ENCODE measurements around the gene ABCG2.

Gene ABCG2

DNA sequence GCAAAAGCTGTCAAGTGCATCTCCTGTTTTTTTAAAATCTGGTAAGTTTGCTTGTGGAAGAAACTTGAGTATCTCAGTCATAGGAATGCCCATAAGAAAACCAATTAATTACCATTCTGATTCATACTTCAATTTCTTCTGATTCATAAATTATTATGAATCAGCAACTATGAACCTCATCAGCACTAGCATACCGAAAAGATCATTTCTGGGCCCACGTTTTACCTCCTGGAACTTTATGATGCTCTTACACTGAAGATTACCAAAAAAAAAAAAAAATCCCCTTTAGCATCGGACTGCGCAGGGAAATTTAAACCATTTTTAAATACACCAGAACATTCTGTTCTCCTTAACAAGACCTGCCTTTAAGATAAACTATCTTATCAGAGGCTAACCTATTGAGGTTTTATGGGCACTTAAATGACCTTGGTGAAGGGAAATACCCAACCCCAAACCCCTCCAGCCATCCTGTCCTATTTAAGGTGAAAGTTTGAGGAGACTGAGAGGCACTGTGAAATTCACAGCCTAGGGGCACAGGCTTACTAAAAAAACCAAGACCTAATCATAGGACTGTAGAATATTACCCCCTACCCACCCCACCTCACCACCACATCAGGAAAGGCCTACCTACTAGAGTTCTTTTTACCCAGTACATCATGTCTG is 38.2 kb upstream of the ABCG2 start:
- no peak for DNase-seq (ENCODE audit: low spot score)
- in situ Hi-C loops (cut with MboI; ENCODE audit: low sequenced_read_pairs, unreplicated experiment), result no loop called here
- TF ChIP-seq, protein P1, sequence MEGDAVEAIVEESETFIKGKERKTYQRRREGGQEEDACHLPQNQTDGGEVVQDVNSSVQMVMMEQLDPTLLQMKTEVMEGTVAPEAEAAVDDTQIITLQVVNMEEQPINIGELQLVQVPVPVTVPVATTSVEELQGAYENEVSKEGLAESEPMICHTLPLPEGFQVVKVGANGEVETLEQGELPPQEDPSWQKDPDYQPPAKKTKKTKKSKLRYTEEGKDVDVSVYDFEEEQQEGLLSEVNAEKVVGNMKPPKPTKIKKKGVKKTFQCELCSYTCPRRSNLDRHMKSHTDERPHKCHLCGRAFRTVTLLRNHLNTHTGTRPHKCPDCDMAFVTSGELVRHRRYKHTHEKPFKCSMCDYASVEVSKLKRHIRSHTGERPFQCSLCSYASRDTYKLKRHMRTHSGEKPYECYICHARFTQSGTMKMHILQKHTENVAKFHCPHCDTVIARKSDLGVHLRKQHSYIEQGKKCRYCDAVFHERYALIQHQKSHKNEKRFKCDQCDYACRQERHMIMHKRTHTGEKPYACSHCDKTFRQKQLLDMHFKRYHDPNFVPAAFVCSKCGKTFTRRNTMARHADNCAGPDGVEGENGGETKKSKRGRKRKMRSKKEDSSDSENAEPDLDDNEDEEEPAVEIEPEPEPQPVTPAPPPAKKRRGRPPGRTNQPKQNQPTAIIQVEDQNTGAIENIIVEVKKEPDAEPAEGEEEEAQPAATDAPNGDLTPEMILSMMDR (IDR thresholded peaks at IDR 0.05; ENCODE audit: borderline replicate concordance, control extremely low read depth, extremely low read depth, insufficient read depth, missing control alignments), result no peak

DNA sequence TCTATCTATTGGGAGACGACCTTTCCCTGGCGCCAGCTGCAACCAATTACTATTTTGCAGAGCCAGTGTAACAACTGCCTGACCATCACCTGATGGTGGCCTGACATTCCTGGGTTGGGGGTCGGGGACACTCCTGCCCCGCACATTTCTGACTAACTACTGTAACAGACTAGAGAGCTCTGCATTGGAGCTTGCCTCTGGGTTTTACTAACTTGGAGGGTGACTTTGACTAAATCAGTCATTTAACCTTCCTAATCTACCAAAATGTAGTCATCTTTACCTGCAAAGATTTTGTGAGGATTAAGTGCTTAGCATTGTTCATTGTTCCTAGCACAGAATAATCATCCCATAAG is 37.5 kb upstream of the ABCG2 start:
- in situ Hi-C loops (cut with MboI; ENCODE audit: low sequenced_read_pairs, unreplicated experiment), result no loop called here
- TF ChIP-seq, protein P1 (IDR thresholded peaks at IDR 0.05; ENCODE audit: borderline replicate concordance, control extremely low read depth, extremely low read depth, insufficient read depth, missing control alignments), result no peak
- no peak for DNase-seq (ENCODE audit: low spot score)

DNA sequence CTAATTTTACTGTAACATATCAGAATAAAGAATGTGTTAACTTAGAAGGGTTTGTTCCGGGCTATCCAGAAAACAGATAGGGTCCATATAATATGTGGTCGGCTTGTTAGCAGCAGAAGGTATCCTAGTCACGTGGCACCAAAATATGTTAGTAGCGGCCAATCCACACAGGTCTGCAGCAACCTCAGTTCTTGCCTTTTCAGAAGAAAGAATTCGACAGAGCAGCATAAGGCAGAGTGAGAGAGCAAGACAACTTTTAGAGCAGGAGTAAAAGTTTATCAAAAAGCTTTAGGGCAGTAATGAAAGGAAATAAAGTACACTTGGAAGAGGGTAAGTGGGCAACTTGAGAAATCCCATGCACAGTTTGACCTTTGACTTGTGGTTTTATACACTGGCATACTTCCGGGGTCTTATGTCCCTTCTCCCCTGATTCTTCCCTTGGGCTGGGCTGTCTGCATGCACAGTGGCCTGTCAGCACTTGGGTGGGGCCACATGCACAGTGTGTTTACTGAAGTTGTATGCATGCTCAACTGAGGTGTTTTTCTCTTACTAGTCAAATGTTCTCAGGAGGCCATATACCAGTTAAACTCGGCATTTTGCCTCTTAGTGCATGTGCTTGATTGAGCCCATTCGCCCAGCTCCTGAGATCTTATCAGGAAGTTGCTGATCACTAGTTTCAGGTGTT is 37.0 kb upstream of the ABCG2 start:
- DNase-seq (ENCODE audit: low spot score), result no peak
- TF ChIP-seq, protein P1 (IDR thresholded peaks at IDR 0.05; ENCODE audit: borderline replicate concordance, control extremely low read depth, extremely low read depth, insufficient read depth, missing control alignments), result no peak
- in situ Hi-C loops (cut with MboI; ENCODE audit: low sequenced_read_pairs, unreplicated experiment), result no loop called here

DNA sequence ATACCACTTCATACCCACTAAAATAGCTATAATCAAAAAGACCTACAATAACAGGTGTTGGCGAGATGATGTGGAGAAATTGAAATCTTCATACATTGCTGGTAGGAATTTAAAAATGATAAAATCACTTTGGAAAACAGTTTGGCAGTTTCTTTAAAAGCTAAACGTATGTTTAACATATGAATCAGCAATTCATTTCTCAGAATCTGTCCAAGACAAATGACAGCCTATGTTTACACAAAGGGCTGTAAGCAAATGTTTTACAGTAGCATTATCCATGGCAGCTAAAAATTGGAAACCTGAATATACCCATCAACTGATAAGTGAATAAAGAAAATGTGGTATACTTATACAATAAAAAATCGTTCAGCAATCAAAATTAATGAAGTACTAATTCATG is 33.0 kb upstream of the ABCG2 start:
- in situ Hi-C loops (cut with MboI; ENCODE audit: low sequenced_read_pairs, unreplicated experiment), result no loop called here
- TF ChIP-seq, protein P1 (IDR thresholded peaks at IDR 0.05; ENCODE audit: borderline replicate concordance, control extremely low read depth, extremely low read depth, insufficient read depth, missing control alignments), result no peak
- no peak for DNase-seq (ENCODE audit: low spot score)

DNA sequence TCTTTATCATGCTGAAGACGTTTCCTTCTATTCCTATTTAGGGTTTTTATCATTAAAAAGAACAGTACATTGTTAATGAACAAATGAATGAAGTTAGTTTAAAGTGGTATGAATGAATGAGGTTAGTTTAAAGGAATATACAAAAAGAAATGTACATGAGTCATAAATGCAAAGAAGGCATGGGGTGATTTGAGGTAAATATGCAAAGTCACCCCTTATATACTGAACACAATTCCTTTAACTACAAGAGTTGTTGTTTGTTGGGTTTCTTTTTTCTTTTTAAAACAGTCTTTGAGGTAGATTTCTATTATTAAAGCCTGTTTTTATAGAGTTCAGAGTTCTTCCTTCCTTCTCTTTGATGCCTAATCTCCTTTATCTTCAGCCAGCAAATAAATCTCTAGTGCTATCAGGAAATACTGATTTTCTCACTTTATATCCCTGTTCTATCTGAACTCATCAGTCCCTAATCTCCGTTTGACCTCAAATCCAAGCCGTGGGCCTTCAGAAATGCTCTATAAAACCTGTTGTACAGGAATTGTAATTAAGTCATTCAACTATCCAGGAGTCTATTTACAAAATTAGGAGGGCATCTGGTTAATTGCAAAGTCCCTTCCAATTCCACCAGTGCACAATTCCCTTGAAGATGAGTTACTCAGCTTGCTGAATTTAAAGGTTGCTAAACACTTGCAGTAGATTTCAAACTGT is 31.6 kb upstream of the ABCG2 start:
- TF ChIP-seq, protein P1 (IDR thresholded peaks at IDR 0.05; ENCODE audit: borderline replicate concordance, control extremely low read depth, extremely low read depth, insufficient read depth, missing control alignments), result no peak
- DNase-seq (ENCODE audit: low spot score), result no peak
- in situ Hi-C loops (cut with MboI; ENCODE audit: low sequenced_read_pairs, unreplicated experiment), result no loop called here

DNA sequence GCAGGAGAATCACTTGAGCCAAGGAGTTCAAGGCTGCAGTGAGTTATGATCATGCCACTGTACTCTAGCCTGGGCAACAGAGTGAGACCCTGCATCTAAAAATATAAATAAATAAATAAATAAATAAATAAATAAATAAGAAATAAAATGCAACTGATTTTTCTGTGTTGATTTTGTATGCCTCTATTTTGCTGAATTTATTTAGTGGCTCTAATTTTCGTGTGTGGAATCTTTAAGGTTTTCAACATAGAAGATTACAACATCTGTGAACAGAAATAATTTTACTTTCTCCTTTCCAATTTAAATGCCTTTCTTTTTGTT is 30.9 kb upstream of the ABCG2 start:
- in situ Hi-C loops (cut with MboI; ENCODE audit: low sequenced_read_pairs, unreplicated experiment), result no loop called here
- TF ChIP-seq, protein P1 (IDR thresholded peaks at IDR 0.05; ENCODE audit: borderline replicate concordance, control extremely low read depth, extremely low read depth, insufficient read depth, missing control alignments), result no peak
- DNase-seq (ENCODE audit: low spot score), result no peak

Data from GM13976 (cell line).